ENCODE results near the gene RDH8. TPM values are rescaled to one million over a fixed set of nuclear protein-coding genes. Genes with fewer than 3 reads are reported as not detected.

Gene RDH8
- total RNA-seq, 1 experiment from 2014 or later: not detected

- Histone ChIP-seq H3K27me3 (ENCODE audit: control insufficient read depth, insufficient read depth, low read length) (peaks cover 6% of the 10 kb centered on the region; the same call in 1 of the 2 replicates), H3K4me1 (ENCODE audit: control insufficient read depth, insufficient read depth, low read length) (no peaks in the 10 kb centered on the region), H3K36me3 (ENCODE audit: control insufficient read depth, insufficient read depth, low read length) (no peaks in the 10 kb centered on the region), H3K9me3 (ENCODE audit: control insufficient read depth, insufficient read depth, low read depth, low read length) (no peaks in the 10 kb centered on the region), H3K27ac (ENCODE audit: low read length) (no peak overlapping the region), H3K4me3 (ENCODE audit: low read depth in 2 of 2, low read length in 2 of 2) (no peak overlapping the region)
- DNase-seq (ENCODE audit: low read depth, low spot score): no peak
- intact Hi-C loops (cut with micrococcal nuclease; ENCODE audit: unreplicated experiment) (no loop called here), in situ Hi-C loops (cut with HindIII; ENCODE audit: low pct_unique_long_range_greater_than_20kb, low sequenced_read_pairs) (no loop called here)
- BruUV-seq (replicated peaks): no TSS peak
- ChIA-PET POLR2A (no interaction called here), CTCF (no interaction called here)
- TF ChIP-seq, protein P1, sequence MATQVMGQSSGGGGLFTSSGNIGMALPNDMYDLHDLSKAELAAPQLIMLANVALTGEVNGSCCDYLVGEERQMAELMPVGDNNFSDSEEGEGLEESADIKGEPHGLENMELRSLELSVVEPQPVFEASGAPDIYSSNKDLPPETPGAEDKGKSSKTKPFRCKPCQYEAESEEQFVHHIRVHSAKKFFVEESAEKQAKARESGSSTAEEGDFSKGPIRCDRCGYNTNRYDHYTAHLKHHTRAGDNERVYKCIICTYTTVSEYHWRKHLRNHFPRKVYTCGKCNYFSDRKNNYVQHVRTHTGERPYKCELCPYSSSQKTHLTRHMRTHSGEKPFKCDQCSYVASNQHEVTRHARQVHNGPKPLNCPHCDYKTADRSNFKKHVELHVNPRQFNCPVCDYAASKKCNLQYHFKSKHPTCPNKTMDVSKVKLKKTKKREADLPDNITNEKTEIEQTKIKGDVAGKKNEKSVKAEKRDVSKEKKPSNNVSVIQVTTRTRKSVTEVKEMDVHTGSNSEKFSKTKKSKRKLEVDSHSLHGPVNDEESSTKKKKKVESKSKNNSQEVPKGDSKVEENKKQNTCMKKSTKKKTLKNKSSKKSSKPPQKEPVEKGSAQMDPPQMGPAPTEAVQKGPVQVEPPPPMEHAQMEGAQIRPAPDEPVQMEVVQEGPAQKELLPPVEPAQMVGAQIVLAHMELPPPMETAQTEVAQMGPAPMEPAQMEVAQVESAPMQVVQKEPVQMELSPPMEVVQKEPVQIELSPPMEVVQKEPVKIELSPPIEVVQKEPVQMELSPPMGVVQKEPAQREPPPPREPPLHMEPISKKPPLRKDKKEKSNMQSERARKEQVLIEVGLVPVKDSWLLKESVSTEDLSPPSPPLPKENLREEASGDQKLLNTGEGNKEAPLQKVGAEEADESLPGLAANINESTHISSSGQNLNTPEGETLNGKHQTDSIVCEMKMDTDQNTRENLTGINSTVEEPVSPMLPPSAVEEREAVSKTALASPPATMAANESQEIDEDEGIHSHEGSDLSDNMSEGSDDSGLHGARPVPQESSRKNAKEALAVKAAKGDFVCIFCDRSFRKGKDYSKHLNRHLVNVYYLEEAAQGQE (IDR thresholded peaks at IDR 0.05; ENCODE audit: insufficient read depth in 1 of 2, low read depth in 2 of 2, low read length in 1 of 2): no peak
- TF ChIP-seq CTCF (IDR thresholded peaks at IDR 0.05) (no peak), TCF7L2 (IDR thresholded peaks at IDR 0.05; ENCODE audit: low read depth, low read length) (no peak), POLR2AphosphoS5 (IDR thresholded peaks at IDR 0.05; ENCODE audit: low read depth, low read length) (no peak), SIN3A (IDR thresholded peaks at IDR 0.05; ENCODE audit: borderline replicate concordance, insufficient read depth, low read depth, low read length) (no peak)
- no peak for ATAC-seq
Measured at GRCh38 chr19:10011974-10012373, 1.3 kb upstream of the RDH8 start.

DNA sequence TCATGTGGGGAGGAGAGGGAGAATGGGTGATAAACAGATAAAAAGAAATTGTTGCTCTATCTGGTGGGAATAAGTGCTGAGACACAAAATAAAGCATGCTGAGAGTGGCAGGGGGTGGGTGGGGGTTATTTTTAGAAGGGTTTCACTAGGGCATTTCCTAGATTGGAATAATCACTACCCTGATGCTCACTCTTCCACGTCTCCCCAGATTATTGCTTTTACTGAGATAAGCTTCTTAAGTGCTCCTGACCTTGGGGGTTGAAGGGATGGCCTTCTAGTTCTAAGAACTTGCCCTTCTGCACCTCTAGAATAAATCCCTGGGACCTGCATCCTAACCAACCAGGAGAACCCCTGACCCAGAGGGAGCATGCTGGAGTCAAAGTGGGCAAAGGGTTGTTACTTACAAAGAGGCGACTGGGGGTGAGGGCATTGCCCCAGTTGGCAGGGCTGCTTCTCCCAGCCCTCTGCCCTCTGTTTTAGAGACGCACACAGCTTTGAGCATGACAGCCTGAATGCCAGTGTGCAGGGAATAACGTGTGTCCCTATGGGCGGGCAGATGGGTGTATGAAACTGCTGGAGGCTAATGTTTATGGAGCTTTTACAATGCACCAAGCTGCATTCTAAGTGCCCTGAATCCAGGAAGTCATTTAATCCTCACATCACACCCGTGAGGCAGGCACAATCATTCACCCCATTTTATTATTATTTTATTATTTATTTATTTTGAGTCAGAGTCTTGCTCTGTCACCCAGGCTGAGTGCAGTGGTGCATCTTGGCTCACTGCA, 743 bp downstream of the RDH8 start:
- Histone ChIP-seq H3K27ac (ENCODE audit: low read length) (no peak overlapping the region), H3K4me3 (ENCODE audit: low read depth in 2 of 2, low read length in 2 of 2) (no peak overlapping the region), H3K9me3 (ENCODE audit: control insufficient read depth, insufficient read depth, low read depth, low read length) (no peaks in the 10 kb centered on the region), H3K36me3 (ENCODE audit: control insufficient read depth, insufficient read depth, low read length) (no peaks in the 10 kb centered on the region), H3K4me1 (ENCODE audit: control insufficient read depth, insufficient read depth, low read length) (no peaks in the 10 kb centered on the region), H3K27me3 (ENCODE audit: control insufficient read depth, insufficient read depth, low read length) (peaks cover 6% of the 10 kb centered on the region; the same call in 1 of the 2 replicates)
- in situ Hi-C loops (cut with HindIII; ENCODE audit: low pct_unique_long_range_greater_than_20kb, low sequenced_read_pairs): no loop called here
- ATAC-seq (no peak), DNase-seq (ENCODE audit: low read depth, low spot score) (no peak)
- BruUV-seq (replicated peaks): no TSS peak
- TF ChIP-seq TCF7L2 (IDR thresholded peaks at IDR 0.05; ENCODE audit: low read depth, low read length) (no peak), POLR2AphosphoS5 (IDR thresholded peaks at IDR 0.05; ENCODE audit: low read depth, low read length) (no peak), CTCF (IDR thresholded peaks at IDR 0.05) (no peak), SIN3A (IDR thresholded peaks at IDR 0.05; ENCODE audit: borderline replicate concordance, insufficient read depth, low read depth, low read length) (no peak)
- TF ChIP-seq, protein P1 (IDR thresholded peaks at IDR 0.05; ENCODE audit: insufficient read depth in 1 of 2, low read depth in 2 of 2, low read length in 1 of 2): no peak
- ChIA-PET POLR2A (no interaction called here), CTCF (no interaction called here)
- intact Hi-C loops (cut with micrococcal nuclease; ENCODE audit: unreplicated experiment): no loop called here
